ENCODE measurements around the gene CA11.
"Not testable (repeated sequence)": the region's sequence is repeated elsewhere in the genome, so short reads cannot be mapped to it uniquely, and the experiment has no call there.

CA11 gene

DNA sequence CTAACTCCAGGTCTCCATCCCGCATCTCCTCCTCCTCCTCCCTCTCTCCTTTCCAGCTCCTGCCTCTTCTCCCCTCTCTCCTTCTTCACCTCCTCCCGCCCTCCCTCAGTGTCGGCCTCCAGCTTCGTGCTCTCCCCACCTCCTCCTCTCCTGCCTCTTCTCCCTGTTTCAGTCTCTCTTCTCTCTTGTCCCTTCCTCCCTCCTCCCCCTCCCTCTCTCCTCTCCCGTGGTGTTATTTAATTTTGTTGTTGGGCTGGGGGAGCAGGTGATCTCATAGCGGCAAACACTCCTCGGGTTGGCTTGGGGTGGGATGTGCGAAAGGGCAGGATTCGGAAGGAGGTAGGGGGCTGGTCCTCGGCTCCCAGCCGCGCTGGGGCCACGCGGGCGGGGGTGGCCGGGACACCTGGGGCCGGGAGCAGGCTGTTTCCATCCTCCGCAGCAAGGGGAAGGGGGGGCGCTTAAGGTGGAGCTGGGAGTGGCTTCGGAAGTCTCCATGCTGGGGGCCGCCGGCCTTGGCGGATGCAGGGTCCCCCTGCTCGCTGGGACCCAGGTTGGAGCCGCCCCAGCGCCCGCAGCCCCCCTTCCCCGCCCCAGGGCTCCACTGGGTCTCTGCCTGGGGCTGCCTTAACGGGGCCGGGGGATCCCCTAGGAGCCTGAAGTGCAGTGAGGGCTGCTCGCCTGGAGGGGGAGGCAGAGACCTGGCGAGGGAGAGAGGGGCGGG, at the start of gene CA11:
TSS of gene CA11 (minus strand) at position 187 of the 721 bp plus-strand sequence. CDS start 555 bp downstream, outside the sequence.
- peak; percentile 88 to 91 (median 88) for DNase-seq (ENCODE audit: low read depth in 3 of 3)

DNA sequence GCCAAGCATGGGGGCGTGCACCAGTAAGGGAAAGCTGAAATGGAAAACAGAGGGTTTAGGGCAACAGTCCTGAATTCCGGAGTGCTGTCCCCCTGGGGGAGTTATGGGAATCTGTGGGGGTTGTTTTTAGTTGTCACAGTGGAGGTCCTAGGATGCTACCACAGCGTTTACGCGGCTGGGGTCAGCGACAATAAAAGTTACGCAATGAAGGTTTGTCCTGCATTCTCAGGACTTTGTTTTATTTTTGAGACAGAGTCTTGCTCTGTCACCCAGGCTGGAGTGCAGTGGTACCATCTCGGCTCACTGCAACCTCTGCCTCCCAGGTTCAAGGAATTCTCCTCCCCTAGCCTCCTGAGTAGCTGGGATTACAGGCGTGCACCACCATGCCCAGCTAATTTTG, 47.6 kb upstream of the CA11 start:
- DNase-seq (ENCODE audit: low read depth in 3 of 3) = not testable (repeated sequence)

DNA sequence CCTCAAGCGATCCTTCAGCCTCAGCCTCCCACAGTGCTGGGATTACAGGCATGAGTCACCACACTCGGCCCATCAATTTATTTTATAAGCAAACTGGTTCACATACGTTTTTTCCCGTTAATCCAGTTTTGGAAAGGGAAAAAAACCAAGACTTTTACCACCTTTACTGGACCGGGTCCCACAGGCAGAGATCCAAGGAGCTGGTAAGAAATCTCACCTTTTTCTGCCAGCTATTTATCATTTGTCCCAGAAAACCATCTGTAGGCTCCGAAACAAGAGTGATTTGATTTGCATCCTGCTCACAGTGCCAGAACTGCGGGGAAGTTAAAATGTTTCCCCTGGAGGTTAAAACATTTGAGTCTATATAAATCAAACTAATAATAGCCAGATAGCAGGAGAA, 43.5 kb upstream of the CA11 start:
- DNase-seq (ENCODE audit: low read depth in 3 of 3) = no peak

DNA sequence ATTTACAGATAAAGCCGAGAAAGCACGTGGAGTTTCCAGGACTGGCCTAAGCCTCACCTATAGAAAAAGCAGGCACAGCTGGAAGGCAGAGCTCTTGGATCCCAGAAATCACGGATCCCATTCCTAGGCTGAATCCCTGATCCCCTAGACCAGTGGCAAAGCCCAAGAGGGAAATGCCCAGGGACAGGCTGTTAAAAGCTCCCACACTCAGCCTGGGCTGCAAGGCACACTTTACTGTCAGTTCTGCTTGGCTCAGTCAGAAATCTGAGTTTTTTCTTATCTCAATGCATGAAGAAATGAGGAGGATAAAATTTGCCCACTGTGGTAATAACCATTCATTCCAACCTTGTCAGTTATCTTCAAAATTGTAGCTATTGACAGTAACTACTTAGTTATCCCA, 41.8 kb upstream of the CA11 start:
- DNase-seq (ENCODE audit: low read depth in 3 of 3) = no peak

DNA sequence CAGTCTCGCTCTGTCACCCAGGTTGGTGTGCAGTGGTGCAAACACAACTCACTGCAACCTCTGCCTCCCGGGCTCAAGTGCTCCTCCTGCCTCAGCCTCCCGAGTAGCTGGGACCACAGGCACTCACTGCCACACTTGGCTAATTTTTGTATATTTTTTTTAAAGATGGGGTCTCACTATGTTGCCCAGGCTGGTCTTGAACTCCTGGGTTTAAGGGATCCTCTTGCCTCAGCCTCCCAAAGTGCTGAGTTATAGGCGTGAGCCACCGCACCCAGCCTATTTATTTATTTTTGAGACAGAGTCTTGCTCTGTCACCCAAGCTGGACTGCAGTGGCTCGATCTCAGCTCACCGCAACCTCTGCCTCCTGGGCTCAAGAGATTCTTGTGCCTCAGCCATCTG, 40.6 kb upstream of the CA11 start:
- not testable (repeated sequence) for DNase-seq (ENCODE audit: low read depth in 3 of 3)

DNA sequence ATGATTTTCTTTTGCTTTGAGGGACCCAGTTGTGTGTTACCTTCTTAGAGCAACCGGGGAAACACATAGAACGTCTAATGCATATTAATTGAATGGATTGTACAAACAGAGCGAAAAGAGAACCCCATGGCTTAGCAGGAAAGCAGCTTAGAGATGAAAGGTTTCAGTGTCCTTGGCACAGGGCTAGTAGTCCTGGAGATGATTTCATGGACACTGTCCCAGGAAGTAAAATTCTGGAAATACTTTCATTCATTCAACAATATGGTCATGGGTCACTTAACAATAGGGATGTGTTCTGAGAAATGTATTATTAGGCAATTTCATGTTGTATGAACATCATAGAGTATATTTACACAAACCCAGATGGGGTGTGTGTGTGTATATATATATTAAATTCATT, 40.1 kb upstream of the CA11 start:
- no peak for DNase-seq (ENCODE audit: low read depth in 3 of 3)

DNA sequence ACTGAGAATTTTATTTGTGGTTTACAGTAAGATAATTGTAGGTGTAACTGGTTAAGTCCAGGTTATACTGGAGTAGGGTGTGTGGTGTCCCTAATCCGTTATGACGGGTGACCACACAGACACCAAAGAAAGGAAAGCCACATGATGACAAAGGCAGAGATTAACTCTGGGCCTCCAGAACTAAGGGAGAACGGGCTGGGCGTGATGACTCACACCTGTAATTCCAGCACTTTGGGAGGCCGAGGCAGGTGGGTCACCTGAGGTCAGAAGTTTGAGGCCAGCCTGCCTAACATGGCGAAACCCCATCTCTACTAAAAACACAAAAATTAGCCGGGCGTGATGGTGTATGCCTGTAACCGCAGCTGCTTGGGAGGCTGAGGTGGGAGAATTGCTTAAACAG, 39.6 kb upstream of the CA11 start:
- DNase-seq (ENCODE audit: low read depth in 3 of 3) = no peak

DNA sequence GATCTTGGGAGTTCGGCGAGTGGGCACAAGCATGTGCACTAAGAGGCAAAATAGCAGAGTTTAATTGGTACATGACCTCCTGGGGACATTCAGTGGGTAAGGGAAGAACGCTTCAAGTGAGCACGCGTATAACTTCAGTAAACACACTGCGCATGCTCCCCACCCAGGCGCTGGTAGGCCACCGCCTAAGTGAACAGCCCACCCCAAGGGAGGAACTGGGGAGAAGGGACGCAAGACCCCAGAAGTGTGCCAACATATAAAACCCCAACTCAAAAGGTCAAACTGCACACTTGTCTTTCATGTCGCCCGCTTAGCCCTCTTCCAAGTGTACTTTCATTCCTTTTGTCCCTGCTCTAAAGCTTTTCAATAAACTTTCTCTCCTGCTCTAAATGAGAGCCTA, 37.4 kb upstream of the CA11 start:
- DNase-seq (ENCODE audit: low read depth in 3 of 3) = no peak

DNA sequence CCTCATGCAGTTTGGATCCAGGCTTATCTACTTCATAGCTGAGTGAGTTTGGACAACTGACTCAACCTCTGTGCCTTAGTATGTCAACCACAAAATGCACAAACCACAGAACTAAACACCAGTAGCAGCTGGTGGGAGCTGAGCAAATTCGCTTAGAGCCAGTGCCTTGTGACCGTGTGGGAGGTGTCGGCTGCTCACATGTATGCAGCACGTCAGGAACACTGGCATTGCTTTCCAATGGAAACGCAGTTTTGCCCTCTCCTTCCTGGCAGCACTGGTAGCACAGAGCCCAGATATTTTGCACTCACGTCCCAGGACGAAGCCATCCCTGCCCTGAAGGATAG, 35.1 kb upstream of the CA11 start:
- no peak for DNase-seq (ENCODE audit: low read depth in 3 of 3)

DNA sequence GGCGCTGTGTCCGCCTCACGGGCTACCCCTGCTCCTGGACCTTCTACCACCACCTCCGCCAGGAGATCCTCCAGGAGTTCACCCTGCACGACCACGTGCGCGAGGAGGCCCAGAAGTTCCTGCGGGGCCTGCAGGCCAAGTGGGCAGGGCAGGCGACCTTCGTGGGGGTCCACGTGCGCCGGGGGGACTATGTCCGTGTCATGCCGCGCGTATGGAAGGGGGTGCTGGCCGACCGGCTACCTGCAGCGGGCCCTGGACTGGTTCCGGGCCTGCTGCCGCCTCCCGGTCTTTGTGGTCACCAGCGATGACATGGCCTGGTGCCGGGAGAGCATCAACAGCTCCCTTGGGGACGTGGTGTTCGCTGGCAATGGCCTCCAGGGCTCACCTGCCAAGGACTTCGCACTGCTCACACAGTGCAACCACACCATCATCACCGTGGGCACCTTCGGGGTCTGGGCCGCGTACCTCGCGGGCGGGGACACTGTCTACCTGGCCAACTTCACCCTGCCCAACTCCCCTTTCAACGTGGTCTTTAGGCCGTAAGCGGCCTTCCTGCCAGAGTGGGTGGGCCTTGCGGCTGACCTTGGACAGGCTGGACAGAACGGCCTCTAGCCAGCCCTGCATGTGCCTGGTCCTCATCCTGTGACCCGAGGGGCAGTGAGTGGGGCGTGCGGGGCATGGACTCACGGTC, 34.6 kb upstream of the CA11 start:
- DNase-seq (ENCODE audit: low read depth in 3 of 3) = no peak

DNA sequence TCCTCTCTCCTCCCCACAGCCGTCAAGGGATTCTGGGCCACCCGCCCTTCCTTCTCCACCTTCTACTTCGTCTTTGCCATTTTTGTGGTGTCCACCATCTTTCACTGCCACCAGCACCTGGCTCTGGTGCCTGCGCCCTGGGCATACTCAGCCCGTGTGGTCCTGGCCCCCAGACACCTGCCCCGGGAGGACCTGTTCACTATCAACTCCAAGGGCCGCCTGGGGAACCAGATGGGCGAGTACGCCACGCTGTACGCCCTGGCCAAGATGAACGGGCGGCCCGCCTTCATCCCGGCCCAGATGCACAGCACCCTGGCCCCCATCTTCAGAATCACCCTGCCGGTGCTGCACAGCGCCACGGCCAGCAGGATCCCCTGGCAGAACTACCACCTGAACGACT, 34.0 kb upstream of the CA11 start:
- DNase-seq (ENCODE audit: low read depth in 3 of 3) = not testable (repeated sequence)

DNA sequence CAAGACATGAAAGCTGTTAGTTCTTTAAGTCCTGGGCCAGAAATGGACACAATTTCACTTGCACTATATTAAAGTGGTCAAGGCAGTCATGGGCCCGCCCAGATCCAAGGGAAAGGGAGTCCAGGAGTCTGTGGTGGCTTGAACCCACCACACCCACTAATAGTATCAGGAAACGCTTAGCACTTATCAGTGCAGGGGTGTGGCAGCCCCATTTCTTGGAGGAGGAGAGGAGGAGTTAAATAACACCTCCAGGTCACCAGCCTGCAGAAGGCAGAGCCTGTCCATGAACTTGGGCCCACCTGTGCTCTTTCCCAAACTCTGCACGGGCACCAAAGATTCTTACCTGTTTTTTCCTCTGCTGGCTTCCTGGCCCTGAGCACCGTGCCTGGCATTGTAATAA, 32.2 kb upstream of the CA11 start:
- DNase-seq (ENCODE audit: low read depth in 3 of 3) = no peak

DNA sequence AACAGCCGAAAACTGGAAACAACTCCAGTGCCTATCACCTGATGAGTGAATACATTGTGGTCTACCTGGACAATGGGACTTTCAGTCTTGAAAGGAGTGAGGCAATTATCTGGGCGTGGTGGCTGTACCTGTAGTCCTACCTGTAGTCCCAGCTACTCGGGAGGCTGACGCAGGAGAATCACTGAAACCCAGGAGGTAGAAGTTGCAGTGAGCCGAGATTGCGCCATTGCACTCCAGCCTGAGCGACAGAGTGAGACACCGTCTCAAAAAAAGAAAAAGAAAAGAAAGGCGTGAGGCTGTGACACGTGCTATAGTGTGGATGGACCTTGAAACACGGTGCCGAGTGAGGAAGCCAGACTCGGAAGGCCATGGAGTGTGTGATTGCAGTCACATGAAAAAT, 30.9 kb upstream of the CA11 start:
- no peak for DNase-seq (ENCODE audit: low read depth in 3 of 3)

DNA sequence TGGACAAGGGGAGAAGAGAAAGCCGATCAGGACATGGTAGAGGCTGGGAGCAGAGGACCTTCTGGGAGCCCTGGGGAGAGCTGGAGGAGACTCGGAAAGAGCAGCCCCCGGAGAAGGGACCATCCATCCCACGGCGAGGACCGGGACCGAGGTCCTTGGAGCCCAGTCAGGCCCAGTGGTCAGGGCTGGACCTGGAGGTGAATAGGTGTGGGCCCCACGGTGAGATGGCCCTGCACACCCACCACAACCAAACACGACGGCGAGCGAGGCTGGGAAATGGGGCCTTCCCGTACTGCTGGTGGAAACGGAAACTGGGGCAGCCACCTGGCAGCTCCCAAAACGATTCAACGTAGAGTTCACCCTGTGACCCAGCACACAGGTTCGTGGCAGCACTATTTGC, 30.5 kb upstream of the CA11 start:
- no peak for DNase-seq (ENCODE audit: low read depth in 3 of 3)

DNA sequence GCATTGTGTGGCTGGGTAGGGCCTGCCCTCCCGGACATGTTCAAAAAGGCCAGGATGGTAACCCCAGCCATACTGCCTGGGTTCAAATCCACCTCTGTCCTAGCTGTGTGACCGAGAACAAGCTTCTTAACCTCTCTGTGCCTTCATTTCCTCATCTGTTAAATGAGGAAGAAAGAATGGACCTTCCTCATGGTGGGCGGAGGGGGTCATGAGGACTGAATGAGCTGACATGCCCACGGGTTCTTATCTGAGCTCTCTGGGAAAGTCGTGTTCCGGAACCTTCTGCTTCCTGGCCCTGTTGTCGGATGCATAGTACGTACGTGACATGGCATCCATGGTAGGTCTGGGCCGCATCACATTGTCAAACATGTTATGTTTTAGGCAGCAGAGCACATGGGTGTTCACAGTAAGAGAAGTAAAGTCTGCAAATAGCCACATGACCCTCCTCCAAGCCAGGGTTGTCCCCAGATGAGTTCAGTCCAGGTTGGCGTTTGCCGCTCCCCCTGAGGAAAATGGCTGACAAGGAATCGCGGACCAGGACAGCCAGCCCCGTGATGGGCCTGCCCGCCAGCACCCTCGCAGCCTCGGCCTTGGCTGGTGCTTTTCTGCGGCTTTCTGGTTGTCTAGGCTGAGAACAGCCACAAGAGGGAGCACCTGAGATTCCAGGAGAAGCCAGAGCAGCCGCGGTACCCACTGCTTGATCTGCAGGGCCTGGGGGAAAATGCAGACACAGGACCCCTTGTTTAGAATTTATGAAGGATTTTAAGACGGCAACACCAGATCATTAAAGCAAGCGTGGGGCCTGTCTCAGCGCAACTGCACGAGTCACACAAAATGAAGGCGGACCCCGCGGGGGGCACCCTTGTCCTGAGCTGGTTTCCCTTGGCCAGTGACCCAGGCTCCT, 29.2 kb upstream of the CA11 start:
- DNase-seq (ENCODE audit: low read depth in 3 of 3) = peak; percentile 43 to 54 (median 47)

DNA sequence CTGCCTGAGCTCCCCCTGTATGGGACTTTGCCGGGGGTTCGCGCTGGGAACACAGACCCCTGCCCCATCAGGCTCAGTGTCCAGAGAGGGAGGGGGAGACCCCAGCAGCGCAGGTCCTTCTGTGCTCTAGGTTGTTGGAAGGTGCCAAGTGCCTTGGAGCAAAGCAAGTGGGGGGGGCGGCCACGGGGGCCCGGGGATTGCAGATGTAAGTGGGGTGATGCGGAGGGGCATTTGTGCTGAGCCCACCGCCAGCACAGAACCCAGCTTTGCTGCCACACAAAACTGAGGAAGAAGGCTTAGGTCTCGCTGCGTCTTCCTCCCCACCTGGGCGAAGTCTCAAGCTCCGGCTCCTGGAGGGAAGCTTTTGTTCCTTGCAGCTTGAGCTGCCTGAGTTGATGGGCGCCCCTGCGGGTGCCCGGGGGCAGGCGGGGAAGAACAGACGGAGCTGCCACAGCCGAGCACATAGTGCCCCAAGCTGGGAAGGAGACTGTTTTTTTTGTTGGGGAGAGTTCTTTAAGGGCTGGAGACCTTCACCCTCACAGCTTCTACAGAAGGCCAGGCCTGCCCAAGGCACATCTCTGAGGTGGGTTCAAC, 28.3 kb upstream of the CA11 start:
- DNase-seq (ENCODE audit: low read depth in 3 of 3) = no peak

DNA sequence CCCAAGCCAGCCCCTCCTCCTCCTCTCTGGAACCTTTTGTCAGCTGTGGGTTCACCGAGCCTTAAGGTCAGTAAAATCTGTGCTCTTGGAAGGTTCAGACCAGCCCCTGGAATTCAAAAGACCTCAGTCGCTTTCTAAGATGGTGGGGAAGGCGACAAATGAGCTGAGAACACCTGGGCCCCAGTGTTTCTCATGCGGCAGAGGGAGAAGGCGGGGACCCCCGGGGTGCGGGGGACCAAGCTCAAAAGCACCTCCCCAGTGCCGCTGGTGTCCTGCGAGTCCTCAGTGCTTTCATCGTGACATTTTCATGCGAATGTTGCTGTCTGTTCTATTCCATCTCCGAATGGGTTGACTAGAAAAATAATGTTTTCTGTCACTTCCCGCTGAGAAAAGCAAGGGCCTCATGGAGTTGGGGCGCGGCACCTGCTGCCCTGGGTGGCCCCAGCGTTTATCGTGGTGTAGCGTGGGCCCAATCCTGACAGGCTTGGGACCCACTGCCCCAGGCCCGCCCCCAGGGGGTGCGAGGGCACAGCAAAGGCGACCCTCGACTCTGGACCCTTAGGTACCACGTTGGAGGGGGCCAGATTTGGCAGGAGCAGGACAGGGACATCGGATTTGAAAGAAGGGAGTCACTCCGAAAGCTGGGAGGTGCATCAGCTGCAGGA, 27.6 kb upstream of the CA11 start:
- no peak for DNase-seq (ENCODE audit: low read depth in 3 of 3)

DNA sequence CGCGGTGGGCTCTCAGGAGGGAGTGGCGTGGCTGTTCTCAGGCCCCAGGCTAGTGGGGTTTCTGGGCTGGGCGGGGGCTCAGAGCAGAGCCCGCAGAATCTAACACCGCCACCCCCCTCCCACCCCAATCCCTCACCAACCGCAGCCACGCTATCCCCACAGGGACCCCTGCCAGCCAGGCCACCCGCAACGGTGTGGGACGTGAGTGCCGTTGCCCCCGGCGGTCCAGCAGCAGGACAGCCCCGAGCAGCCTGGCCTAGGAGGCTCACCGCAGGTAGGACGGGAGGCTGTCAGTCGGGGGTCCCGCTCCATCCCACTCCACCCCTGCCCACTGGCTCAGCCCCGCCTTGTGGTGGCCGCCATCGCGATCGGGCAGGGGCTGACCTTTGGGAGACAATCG, 27.0 kb upstream of the CA11 start, which contains the start of gene NTN5:
TSS of gene NTN5 (minus strand) at position 24 of the 400 bp plus-strand sequence. CDS start 2,031 bp downstream, outside the sequence.
- no peak for DNase-seq (ENCODE audit: low read depth in 3 of 3)

DNA sequence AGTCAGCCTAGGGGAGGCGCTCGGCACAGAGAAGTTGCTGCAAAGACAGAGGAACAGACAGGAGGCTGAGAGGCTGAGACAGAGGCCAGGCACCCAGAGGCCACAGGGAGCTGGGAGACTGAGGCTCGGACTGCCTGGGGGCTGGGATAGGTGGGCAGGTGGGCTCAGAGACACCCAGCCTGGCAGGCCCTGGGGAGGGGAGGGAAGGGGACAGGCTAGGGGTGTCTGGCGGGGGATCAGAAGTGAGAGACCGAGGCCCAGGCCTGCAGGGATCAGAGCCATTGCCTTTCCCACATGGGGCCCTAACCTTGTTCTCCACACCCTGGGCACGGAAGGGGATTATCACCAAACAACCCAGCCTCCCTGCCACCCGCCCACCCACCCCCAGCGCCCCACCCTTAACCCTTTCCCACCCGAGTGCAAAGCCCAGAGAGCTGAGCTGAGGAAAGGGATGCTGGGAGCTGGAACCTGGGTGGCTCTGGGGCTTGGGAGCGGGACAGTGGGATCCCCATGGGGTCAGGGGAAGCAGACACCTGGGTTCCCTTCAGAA, 25.5 kb upstream of the CA11 start:
- DNase-seq (ENCODE audit: low read depth in 3 of 3) = no peak

DNA sequence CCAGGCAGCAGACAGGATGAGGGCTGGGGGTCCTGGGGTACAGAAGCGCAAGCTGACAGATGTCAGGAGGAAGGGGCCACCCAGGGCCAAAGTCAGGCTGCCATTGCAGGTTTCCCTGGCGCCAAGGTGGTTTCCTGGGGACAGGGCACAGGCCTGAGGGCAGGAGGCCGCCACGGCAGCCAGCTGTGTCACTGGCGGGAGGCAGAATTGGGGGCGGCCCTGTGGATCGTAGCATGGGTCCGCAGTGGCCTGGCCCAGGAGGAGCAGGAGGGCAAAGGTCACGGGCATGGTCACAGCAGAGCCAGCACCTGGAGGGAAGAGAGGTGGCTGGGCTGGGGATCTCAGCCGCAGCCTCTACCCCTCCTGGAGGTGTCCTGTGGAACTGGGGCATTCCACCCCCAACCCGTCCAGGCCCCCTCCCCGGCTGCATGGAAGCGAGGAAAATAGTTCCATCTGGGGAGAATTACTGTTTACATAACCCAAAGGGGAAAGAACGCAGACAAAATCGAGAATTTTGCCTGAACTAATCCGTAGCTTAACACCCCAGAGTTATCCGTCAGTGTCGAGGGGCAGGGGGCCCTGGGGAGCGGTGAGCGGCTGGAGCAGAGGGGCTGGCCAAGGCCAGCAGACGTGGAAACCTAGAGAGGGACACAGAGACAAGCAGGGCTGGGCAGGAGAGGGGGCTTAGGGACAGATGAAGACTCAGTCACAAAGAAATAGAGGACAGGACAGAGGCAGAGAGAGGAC, 24.9 kb upstream of the CA11 start:
- no peak for DNase-seq (ENCODE audit: low read depth in 3 of 3)

Measured in stimulated activated CD4-positive, alpha-beta T cell treated with anti-CD3 and anti-CD28 coated beads, TNF-alpha, amount 100 ng/mL, for 4 hours (primary cell).